Measurements from ENCODE around the gene RNFT2.

RNFT2 gene

GRCh38 chr12:116880213-116880816 is 142.2 kb downstream of the RNFT2 start:
- DNase-seq: no peak

DNA sequence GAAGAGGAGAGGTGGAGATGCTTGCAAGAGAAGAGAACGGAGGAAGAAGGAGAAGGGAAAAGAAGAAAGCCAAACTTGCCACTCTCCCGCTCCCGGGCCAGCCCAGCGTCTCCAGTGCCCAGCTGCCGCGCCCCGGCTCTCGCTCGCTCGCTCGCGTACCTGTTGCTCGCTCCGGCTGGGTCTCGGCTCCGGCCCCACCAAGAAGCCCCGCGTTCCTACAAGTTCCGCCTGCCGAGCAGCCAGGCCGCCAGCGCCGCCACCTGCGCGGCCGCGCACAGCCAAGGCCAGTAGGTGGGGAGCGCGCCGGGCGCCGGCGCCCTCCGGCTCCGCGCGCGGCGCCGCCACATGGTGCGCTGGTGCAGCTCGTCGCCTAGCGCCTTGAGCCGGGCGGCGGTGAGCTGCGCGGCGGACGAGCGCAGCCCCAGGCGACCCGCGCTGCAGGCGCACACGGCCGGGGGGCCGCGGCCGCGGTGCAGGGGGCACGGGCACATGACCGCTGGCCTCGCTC is 142.8 kb downstream of the RNFT2 start:
- DNase-seq: peak; percentile 51

DNA sequence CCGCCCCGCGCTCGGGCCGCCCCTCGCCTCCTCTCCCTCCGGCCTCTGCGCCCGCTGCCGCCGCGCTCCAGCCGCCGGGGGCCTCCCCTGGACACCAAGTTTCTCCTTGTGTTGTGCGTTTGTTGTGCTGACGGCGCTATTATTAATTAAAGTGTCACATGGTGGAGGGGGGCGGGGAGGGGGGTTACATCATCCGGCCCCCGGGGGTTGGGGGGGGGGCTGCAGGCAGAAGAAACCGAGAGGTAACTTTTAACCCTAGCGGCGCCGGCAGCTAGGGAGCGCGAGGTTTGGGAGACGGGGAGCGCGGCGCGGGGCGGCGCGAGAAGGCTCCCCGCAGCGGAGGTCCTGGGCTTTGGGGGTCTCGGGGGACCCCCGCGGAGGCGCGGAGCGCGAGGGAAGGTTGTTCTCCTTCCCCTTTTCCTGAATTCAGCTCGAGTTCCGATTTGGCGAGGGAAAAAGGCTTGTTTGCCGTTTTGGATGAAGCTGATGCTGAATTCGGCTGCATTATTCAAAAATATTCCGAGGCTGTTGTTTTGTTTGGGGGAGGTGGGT is 143.3 kb downstream of the RNFT2 start, which contains the start of gene HRK:
HRK (minus strand) TSS at position 117 of the 552 bp plus-strand sequence. CDS start 134 bp downstream, outside the sequence.
- no peak for DNase-seq

DNA sequence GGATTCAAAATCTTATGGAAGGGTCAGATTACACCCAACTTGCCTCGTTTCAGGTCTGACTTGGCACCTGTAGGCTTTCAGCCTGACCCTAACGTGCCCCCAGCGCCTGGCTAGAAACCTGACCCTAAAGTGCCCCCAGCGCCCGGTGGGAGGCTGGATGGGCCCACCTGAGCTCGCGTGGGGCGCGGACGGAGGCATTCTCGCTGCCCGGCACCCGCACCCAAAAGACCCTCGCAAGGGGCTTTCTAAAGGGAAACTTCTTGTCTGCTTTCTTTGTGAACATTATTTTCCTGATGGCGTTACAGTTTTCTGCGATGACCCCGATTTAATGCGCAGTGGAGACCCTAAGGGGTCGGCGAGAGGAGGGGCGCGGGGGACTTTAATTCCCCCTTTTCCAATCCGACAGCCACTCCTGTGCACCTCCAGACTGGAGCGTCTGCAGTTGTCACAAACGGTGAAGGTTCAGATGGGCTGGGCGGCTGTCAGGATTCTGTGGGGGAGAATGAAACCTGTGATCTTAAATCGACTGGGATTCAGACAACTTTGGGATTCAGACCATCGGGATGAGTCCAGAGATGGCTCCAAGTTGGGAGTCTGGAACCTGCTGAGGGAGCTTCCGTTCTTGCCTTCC is 143.9 kb downstream of the RNFT2 start:
- DNase-seq: no peak

GRCh38 chr12:116882742-116883141 is 144.6 kb downstream of the RNFT2 start:
- peak; percentile 33 for DNase-seq

- no peak for DNase-seq
Observed at GRCh38 chr12:116884871-116885270, 146.8 kb downstream of the RNFT2 start.

DNA sequence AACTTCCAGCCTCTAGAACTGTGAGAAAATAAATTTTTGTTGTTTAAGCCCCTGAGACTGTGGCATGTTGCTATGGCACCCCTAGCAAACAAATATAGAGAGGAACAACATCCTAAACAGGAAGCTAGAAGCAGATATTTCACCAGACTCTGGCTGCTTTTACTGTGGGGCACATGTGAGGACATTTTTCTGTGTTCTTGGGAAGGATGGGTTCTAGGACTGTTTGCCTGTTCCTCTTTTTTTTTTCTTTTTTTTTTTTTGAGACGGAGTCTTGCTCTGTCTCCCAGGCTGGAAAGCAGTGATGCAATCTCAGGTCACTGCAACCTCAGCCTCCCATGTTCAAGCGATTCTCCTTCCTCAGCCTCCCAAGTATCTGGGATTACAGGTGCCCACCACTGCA is 147.4 kb downstream of the RNFT2 start:
- DNase-seq: no peak

GRCh38 chr12:116887244-116887643 is 149.1 kb downstream of the RNFT2 start:
- DNase-seq: no peak

DNA sequence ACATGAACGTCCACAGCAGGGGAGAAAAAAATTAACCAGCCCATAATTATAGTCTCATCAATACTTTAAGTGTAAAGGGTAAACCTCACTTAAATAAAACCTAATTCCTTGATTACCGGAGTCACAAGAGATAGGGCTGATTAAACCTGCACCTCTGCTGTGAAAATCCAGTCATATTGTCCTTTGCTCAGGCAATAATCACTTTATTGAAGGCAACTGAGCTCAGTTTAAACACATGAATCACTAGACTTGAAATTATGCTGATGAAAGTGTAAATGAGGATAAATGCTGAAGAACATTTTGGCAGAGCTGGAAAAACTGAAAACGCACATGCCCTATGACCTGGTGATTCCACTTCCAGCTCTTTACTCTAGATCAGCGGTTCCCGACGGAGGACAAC is 149.8 kb downstream of the RNFT2 start:
- no peak for DNase-seq

DNA sequence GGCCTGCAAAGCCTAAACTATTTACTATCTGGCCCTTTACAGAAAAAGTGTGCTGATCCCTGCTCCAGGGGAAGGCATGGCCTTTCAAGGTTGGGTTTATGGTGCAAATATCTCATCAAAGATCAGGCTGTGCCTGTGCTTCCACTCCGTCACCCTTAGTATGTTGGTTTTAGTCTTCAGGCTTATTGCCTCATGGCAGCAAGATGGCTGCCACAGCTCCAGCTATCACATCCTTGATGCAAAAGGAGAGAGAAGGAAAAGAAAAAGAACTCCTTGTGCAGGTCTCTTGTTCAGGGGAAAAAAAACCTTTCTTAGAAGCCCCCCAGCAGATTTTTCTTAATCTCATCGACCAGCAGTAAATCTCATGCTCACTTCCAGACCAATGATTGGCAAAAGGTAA is 152.2 kb downstream of the RNFT2 start:
- no peak for DNase-seq

DNA sequence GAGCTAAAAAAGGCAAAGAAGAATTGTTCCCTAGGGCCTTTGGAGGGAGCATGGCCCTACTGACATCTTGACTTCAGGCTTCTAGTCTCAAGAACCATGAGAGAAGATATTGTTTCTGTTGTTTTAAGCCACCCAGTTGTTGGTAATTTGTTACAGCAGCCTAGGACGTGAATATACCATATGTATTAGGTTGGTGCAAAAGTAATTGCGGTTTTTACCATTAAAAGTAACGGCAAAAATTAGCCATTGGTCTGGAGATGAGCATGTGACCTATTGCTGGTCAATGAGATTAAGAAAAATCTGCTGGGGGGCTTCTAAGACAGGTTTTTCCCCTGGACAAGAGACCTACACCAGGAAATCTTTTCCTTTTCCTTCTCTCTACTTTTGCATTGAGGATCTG is 152.9 kb downstream of the RNFT2 start:
- no peak for DNase-seq

- DNase-seq: no peak
Observed at GRCh38 chr12:116892349-116893140, 154.4 kb downstream of the RNFT2 start.

DNA sequence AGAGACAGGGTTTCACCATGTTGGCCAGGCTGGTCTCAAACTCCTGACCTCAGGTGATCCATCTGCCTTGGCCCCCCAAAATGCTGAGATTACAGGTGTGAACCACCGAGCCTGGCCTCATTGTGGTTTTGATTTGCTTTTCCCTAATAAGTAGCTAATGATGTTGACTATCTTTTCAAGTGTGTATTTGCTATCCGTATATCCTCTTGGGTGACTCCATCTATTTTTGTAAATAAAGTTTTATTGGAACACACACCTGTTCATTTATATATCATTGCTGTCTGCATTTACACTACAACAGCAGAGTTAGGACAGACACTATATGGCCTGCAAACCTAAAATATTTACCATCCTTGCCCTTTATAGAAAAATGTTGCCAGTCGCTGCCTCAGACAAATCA is 156.8 kb downstream of the RNFT2 start:
- DNase-seq: no peak

DNA sequence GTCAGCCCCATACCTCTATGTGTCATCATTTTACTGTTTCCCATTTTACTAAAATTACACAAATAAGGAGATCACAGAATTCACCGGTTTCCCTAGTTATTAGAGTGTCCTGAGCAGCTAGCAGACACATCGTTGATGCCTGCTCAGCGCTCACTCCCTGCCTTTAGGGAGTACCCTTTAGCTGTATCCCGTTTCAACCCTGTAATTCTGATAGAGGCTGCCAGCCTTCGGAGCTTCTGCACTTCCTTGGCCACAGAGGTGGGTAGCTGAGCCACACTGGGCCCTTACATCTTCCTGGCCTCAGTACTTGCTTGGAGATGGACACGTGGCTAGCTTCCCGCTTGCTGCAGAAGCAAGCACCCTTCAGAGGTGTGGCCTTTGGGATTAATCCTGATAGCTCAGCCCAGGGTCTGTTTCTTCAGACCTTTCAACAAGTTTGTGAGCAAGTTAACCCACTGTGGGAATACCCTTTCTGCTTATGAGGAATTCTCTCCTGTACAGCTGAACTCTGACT is 158.4 kb downstream of the RNFT2 start:
- DNase-seq: no peak

DNA sequence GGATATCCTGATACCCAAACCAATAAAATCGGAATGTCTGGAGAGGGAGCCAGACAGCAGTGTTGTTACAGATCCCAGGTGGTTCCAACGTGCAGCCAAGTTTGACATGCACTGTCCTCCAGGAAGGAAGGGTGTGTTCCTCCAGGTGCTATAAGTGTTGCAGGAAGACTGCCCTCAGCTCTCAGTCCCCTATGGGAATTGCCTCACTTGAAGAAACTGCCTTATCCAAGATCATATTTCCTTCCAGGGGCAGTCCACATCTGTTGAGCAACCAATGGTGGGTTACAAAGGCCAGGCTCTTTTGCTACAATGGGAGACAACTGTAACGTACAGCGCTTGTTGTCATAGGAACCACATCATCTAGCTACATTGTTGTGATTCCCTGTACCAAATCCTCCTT is 159.4 kb downstream of the RNFT2 start:
- DNase-seq: no peak

DNA sequence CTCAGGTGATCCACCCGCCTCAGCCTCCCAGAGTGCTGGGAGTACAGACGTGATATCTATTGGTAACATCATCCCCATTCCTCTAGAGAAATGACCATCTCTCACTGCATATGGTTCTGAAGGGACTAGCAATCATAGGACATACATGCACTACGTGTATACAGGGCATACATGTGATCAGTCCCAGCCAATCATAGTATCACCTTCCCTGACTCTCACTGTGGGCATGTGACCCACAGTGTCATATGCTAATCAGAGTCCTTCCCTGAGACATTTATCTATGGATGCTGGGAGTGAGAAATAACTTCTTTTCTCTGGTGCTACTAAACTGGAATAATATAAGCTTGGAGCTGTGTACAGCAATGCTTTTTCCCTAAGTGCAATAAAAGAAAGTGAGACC is 160.6 kb downstream of the RNFT2 start:
- DNase-seq: no peak

- no peak for DNase-seq
Observed at GRCh38 chr12:116901612-116902011, 163.5 kb downstream of the RNFT2 start.
